ENCODE measurements around the gene SLC12A2. TPM values are rescaled to one million over a fixed set of nuclear protein-coding genes. Genes with fewer than 3 reads are reported as not detected.

SLC12A2 gene
- total and polyA plus RNA-seq, 9 of the 15 experiments (the other 6 are each of a cell fraction or from before 2014, with no cell fraction given): 5.1 to 20.3 (median 12.6) TPM

DNA sequence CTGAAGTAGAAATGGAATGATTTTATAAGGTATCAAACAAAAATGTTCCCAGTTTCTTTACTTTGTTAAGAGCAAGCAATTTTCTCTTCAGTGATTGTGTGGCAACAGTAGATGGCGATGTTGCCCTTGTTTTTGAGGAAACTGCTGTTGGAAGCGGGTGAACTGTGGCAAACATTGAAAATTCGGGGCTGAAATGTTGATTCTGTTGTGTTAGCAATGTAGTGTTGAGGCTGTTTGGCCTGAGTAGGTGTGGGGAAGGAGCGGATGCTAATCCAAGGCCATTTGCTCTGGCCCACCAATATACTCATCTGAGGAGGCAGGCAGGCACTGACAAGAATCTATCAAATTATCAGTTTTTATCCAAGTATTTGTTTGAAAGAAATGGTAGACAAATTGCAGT lies 129.8 kb downstream of the SLC12A2 start (continued):
- TF ChIP-seq, protein P1, sequence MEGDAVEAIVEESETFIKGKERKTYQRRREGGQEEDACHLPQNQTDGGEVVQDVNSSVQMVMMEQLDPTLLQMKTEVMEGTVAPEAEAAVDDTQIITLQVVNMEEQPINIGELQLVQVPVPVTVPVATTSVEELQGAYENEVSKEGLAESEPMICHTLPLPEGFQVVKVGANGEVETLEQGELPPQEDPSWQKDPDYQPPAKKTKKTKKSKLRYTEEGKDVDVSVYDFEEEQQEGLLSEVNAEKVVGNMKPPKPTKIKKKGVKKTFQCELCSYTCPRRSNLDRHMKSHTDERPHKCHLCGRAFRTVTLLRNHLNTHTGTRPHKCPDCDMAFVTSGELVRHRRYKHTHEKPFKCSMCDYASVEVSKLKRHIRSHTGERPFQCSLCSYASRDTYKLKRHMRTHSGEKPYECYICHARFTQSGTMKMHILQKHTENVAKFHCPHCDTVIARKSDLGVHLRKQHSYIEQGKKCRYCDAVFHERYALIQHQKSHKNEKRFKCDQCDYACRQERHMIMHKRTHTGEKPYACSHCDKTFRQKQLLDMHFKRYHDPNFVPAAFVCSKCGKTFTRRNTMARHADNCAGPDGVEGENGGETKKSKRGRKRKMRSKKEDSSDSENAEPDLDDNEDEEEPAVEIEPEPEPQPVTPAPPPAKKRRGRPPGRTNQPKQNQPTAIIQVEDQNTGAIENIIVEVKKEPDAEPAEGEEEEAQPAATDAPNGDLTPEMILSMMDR (IDR thresholded peaks at IDR 0.05 in 2 of 3, conservative IDR thresholded peaks at IDR 0.05 in 1 of 3; ENCODE audit: insufficient read depth in 2 of 3, low read depth in 1 of 3, low read length in 3 of 3): peak; percentile 57 to 79 (median 70); a peak in 5 of 6 replicates
- TF ChIP-seq SMC3 (conservative IDR thresholded peaks at IDR 0.05; ENCODE audit: insufficient read depth, low read depth, low read length) (peak; percentile 66), MAZ (CRISPR knock-in tag; conservative IDR thresholded peaks at IDR 0.05 in 1 of 2, IDR thresholded peaks at IDR 0.05 in 1 of 2) (0 out of 4 replicates have a peak, but pooled peaks of 1 of the 2 experiments have one; percentile 19)
- TF ChIP-seq, protein P2, sequence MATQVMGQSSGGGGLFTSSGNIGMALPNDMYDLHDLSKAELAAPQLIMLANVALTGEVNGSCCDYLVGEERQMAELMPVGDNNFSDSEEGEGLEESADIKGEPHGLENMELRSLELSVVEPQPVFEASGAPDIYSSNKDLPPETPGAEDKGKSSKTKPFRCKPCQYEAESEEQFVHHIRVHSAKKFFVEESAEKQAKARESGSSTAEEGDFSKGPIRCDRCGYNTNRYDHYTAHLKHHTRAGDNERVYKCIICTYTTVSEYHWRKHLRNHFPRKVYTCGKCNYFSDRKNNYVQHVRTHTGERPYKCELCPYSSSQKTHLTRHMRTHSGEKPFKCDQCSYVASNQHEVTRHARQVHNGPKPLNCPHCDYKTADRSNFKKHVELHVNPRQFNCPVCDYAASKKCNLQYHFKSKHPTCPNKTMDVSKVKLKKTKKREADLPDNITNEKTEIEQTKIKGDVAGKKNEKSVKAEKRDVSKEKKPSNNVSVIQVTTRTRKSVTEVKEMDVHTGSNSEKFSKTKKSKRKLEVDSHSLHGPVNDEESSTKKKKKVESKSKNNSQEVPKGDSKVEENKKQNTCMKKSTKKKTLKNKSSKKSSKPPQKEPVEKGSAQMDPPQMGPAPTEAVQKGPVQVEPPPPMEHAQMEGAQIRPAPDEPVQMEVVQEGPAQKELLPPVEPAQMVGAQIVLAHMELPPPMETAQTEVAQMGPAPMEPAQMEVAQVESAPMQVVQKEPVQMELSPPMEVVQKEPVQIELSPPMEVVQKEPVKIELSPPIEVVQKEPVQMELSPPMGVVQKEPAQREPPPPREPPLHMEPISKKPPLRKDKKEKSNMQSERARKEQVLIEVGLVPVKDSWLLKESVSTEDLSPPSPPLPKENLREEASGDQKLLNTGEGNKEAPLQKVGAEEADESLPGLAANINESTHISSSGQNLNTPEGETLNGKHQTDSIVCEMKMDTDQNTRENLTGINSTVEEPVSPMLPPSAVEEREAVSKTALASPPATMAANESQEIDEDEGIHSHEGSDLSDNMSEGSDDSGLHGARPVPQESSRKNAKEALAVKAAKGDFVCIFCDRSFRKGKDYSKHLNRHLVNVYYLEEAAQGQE (IDR thresholded peaks at IDR 0.05; ENCODE audit: borderline replicate concordance): peak; percentile 69; the same call in 1 of the 2 replicates
- TF ChIP-seq, protein P2 (CRISPR knock-in tag; IDR thresholded peaks at IDR 0.05; ENCODE audit: low read depth): no peak
